HG03097 (cell line): Measurements from ENCODE around the gene UAP1L1.
A peak's percentile ranks its signal among the peaks of the same experiment; 100 is the strongest.
"Not testable (repeated sequence)": the region's sequence is repeated elsewhere in the genome, so short reads cannot be mapped to it uniquely, and the experiment has no call there.

Experiments
- ATAC-seq: cut with Tn5 transposase; IDR thresholded peaks from one replicate; pipeline ENCODE4 v1.9.1; 2021; ENCODE audit not compliant: unreplicated experiment, low FRiP score

Gene UAP1L1

GRCh38 chr9:137077010-137077747 lies at the start of gene UAP1L1:
UAP1L1 (plus strand) TSS chr9:137077517; CDS start chr9:137077533, 16 bp downstream.
- peak; percentile 44 for ATAC-seq

DNA sequence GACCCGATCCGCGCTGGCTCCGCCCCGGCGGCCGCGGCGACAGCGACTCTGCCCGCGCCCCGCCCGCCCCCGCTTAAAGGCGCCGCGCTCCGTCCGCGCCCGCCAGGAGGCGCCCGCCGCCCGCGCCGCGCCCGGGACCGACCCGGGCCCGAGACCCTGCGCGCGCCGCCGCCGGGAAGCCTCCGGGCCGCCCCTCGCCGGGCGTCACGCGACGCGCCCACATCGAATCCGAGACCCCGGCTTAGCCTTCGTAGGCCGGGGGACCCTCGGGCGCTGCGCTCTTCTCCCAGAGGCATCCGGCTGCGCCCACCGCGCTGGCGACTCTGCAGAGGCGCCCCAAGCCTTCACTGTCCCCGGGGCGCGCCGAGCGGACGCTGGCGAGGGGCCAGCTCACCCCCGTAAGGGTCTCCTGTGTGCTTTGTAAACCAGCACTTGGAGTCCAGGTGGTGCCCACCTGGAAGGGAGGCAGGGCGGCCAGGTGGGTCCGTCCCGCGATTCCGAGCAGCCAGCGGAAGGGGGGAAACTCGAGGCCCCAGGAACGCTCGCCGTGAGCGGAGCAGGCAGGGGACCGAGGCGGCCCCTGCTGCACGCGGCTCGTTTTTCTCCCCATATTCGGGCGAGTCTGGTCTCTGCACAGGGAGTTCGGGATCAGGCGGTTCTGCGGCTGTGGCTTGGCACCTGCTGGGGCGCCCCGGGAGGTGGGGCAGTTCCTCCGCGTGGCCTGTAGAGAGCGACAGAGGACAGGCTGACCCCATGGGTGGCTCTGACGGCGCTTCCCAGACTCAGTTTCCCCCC lies 48.9 kb upstream of the UAP1L1 start:
- no peak for ATAC-seq

DNA sequence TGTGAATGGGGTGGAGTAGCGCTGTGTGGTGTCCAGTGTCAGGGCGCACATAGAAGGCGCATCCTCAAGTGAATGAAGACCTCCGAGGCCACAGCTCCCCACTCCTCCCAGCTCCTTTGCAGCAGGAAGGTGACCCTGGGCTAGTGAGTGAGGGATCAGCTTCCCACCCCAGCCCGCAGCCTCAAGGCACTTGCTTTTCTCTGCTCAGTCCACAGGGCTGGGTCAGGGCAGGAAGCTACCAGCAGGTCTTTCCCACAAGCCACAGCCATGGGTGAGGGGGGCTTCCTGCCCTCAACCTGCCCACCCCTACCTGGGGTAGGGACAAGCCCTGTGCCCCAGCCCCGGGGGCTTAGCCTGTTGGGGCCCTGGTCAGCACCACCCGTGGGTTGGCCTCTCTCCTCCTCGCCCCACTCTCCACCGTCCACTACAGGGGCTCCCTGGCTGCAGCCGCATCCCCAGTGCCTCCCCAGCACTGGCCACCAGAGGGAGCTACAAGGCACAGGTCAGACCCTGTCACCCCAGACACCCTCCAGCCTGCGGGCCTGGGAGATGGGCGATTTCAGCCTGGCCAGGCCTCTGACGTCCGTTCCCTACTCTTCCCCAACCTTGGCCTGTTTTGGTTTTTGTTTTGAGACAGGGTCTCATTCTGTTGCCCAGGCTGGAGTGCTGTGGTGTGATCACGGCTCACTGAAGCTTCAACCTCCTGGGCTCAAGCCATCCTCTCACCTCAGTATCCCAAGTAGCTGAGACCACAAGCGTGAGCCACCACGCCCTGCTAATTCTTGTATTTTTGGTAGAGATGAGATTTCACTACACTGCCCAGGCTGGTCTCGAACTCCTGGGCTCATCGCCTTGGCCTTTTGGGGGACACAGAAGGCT lies 48.0 kb upstream of the UAP1L1 start:
- no peak for ATAC-seq

DNA sequence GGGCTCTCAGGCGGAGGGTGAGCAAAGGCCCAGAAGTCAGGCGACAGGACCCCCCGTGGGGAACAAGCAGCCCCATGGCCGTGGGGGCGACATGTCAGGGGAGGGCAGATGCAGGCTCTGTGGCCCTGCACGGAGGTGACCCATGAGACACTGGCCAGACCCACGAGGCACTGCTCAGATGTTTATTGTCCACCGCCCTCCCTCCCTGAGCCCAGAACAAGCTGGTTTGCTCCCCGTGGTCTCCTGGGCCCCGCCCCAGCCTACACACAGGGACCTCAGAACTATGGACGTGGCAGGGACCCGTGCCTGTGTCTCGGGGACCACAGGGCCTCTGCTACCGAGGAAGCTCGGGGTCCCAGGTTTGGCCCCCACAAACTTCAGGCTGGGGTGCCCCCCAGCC lies 47.3 kb upstream of the UAP1L1 start:
- no peak for ATAC-seq

GRCh38 chr9:137030538-137031527 lies 46.5 kb upstream of the UAP1L1 start:
- ATAC-seq, result no peak

GRCh38 chr9:137031904-137032640 lies 45.2 kb upstream of the UAP1L1 start, which contains the start of gene FUT7:
FUT7 (minus strand) TSS chr9:137032088; CDS start chr9:137031991, 97 bp downstream.
- ATAC-seq, result no peak

DNA sequence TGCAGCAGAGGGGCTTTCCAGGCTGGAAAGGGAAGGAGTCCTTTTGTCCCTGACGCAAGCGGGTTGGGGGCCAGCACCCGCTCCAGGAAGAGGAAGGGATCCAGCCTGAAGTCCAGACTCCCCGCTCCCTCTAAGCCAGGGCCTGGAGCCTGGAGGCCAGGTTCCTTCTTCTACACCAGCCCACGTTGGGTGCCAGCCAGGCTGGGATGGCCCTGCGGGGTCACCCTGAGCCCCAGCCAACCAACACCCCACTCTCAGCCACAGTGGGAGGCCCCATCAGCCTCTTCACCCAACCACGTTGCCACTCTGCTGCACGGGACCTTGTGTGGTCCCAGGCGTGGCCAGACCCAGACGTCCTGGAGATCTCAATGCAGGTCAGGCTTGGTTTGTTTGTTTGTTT lies 44.5 kb upstream of the UAP1L1 start:
- ATAC-seq, result no peak

GRCh38 chr9:137033481-137033880 lies 43.8 kb upstream of the UAP1L1 start:
- ATAC-seq, result not testable (repeated sequence)

- no peak for ATAC-seq
Measured at GRCh38 chr9:137034039-137034708, 43.1 kb upstream of the UAP1L1 start.

DNA sequence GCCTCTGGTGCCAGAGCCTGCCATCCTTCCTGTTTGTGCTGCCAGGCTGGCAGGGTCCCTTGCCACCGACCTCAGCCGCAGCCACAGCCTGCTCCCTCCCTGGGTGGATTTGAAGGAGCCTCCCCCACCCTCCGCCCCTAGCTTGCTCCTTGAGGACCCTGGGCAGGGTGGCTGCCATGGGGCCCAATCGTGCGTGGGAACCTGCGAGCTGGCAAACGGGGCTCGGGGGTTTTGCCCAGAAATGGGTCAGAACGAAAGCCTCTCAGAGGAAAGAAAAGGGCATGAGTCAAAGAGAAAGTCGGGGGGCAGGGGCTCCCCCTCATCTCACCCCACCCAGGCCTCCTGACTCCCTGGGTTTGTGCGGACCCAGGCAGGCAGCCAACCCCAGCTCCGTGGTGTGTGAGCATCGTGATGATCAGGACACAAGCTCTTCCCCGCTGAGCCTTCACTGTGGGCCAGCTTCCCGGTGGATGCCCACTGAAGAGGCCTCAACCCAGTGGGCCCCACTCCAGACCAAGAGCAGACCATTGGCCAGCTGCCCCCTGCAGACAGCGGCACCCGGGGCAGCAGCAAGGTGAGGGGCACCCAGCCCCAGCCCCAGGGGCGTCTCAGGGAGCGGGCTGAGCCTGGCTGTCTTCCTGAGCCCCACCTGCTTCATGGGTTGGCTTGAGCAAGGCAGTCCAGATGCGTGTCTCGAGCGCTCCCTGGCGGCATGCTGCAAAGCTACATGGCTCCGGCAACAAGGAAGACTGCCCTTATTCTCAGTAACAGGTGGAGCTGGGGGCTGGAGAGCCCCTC lies 42.4 kb upstream of the UAP1L1 start:
- ATAC-seq, result peak; percentile 40

GRCh38 chr9:137035507-137035834 lies 41.8 kb upstream of the UAP1L1 start:
- no peak for ATAC-seq

GRCh38 chr9:137035937-137036336 lies 41.4 kb upstream of the UAP1L1 start:
- ATAC-seq, result no peak

DNA sequence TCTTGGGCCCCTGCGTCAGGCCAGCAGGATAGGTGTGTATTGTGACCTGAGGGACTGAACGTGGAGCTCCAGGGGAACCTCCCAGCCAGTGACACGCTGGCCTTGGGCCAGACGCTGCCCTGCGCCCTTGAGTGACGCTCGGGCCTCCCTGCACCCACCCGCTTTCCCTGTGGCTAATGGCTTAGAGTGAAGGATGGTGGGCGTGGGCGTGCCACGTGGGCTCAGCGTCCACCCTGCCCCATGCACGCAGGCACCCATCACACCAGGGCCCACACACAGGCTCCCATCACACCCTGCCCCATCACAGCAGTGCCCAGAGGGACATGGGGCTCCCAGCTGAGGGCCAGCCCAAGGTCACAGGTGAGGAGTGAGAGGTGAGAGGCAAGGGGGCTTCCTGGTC lies 40.3 kb upstream of the UAP1L1 start:
- no peak for ATAC-seq

GRCh38 chr9:137037483-137037882 lies 39.8 kb upstream of the UAP1L1 start:
- no peak for ATAC-seq

DNA sequence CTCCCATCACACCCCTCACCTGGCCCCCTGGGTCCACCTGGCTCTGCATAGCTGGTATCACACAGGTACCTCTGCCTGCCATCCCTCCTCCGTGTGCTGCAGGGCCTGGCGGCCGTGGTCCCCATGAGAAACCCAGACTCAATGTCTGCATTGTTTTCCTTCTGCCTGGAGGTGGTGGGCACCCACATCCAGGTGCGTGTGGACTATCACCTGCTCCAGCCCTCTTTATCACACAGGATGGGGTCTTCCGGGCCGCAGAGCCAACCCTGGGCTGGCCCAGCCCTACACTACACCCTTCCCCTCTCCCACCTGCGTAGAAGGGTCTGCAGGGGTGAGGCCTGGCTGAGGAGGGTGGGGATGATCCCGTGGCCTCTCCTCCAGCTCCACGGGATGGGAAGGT lies 38.4 kb upstream of the UAP1L1 start:
- ATAC-seq, result no peak

GRCh38 chr9:137039611-137040366 lies 37.5 kb upstream of the UAP1L1 start:
- ATAC-seq, result no peak

DNA sequence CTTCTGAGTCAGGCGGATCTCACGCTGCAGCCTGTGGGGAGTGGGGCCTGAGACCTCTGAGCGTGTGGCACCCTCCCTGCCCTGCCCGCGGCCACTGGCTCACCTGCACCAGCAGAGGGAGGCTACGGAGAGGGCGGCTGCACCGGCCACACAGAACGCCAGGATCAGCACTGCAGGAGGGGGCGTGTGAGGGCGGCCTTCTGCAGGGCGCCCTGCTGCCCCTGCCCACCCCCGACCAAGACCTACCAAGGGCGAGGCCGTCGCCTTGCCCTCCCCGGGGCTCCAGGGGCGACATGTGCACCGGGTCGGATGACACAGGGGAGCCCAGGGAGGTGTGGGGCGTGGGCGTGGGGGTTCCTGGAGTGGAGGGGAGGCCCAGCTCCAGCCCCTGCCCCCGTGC lies 36.7 kb upstream of the UAP1L1 start:
- no peak for ATAC-seq
